Inflammatory macrophage treated with lipopolysaccharide for 1 hour (primary cell): Measurements from ENCODE around the gene SPATS2L.
A peak's percentile ranks its signal among the peaks of the same experiment; 100 is the strongest.

Experiments used
- DNase-seq, 2 donors: peaks; one replicate each; pipeline ENCODE4 v3.0.0-alpha.2; 2020 to 2022

Gene SPATS2L

DNA sequence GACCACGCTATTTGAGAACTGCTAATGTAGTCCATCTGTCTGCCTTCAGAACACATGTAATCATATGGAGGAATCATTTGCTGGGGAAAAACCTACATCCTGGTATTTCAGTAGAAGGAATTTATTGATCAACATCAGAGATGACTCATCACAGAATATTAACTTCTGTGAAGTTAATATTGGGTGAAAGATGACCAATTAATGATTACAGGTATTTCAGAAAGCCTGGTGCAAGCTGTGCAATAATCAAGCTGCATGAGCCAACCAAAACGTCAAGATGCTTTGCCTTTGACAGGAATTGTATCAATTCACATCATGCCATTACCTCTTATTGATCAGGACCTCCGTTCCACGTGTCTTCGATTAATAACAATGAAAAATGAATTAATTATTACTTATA lies 9.4 kb upstream of the SPATS2L start:
- DNase-seq: no peak

DNA sequence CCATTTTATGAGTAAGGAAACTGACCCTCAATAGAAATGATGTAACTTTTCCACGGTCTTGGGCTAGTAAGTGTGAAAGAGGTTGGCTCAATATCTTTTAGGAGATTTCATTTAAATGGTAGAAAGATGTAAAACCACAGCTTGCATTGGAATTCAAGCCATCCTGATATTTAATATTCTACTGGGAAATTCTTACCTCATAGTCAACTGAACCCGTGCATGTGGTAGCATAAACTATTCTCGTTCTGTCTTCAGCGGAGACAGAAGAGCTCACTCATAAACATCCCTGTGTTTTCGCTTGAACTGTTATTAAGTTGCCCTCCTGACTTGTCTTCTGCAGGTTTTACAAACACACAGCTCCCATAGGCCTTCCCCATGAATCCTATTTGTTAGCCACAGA lies 8.5 kb upstream of the SPATS2L start:
- DNase-seq: no peak

DNA sequence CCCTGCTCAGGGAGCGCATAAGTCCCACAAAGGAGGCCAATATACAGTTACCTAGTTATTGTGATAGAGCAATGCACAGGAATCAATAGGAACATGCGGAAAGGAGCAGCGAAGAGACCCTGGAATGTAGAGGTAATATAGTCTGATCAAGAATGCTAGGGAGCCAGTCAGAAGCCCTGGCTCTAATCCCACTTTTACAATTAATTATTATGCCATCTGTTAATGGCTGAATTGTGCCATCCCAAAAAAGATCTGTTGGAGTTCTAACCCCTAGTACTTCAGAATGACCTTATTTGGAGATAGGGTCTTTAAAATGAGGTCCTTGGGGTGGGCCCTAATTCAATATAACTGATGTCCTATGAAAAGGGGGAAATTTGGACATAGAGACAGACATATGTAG lies 7.7 kb upstream of the SPATS2L start:
- DNase-seq: no peak

DNA sequence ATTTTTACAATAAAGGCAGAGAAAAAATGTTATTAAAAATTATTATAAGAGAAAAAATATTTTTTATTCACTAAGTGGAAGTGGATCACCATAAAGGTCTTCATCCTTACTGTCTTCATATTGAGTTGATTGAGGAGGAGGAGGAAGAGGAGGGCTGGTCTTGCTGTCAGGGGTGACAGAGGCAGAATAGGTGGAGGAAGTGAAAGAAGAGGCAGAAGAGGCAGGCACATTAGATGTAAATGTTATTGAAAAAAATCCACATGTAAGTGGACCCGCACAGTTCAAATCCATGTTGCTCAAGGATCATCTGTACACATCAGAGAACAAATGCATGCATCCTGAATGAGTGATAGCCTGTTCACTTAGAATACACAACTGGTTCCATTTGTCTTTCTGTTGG lies 6.4 kb upstream of the SPATS2L start:
- DNase-seq: no peak

DNA sequence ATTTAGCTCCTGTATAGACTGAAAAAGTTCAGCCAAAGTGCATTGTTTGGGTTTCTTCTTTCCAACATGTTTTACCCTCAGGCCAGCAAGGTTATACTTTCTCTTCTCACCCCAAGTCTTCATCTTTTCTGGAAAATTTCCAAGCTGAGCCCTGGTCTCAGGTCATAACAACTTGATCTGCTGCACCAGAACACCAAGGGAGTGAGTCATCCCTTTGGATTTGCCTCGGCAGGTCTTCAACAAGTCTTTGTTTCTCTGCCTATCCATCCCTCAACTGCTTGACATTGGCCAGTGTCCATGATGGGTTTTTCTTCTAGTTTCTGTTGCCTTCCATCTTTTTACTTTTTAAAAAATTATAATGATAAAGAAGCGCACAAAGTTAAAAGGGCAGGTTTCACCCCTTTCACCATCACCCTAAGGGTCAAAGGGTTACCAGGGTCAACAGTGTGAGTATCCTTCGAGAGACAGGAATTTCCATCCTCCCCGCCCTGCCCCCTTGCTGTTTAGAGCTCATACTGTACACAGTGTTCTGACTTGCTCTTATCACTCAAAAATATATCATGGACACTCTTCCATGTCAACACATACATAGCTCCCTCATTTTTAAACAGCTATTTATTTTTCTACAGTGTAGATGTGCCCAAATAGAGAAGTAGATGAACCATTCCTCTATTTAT lies 5.7 kb upstream of the SPATS2L start:
- no peak for DNase-seq

DNA sequence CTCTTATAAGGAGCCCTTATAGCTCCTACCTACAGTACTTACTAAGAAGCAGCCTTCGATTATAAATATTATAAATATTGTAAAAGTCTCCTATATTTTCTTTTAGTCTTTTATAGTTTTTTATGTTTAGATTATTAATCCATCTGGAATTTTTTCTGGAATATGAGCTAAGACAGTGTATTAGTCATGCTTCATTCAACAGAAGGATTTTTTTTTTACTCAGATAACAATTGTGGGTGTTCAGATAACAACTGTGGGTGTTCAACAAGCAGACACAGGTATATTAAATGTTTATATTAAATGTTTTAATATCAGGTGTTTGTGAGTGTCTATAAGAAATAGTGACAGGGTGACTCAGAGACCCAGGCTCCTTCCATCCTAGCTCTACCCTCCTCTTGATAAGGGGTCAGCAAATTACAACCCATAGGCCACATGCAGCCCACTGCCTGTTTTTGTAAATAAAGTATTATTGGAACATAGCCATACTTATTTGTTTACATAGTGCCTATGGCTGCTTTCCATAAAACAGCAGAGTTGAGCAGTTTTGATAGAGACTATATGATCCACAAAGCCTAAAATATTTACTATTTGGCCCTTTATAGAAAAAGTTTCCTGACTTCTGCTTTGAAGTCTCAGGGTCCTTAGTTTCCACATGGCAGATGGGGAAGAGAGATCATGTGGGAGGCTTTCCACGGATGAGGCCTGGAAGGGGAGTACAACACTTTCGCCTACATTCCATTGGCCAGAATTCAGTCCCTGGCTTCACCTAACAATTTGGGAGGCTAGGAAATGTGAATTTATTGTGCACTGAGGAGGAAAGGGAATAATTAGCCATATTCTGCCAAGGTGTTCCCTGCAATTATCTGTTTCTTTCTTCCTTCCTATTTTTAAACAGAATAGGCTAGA lies 4.3 kb upstream of the SPATS2L start:
- DNase-seq: no peak

DNA sequence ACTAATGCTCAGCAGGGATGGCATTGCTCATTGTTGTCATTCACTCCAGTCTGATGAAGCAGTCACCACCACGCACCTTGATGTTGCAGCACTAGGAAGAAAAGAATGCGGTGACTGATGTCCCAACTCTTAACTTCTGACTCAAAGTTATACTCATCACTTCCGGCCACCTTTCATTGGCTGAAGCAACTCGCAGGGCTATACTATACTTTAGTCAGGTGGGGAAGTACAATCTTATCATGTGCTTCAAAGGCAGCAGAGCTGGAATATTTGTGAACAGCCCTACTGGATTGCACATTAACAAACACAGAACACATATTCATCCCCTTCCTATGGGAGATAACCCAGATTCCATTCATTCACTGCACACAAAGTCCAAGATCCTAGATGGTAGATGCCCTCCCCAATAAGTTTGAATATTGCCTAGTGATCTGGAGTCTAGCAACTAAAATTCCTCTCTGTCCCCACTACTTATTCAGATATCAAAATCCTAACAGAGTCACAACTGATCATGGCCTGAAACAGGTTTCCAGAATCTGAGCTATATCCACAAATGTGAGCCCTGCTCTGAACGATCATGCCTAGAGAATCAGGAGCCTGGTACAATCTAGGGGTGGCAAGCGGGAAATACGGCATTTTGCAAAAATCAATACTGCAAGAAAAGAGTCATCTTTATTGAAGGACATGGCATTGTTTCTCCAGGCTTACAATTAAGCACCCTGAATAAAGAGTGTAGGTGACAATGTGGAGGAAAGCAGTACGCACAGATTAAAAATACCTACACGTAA lies 3.4 kb upstream of the SPATS2L start:
- peak in 1 of 2 donors; percentile 23 for DNase-seq

DNA sequence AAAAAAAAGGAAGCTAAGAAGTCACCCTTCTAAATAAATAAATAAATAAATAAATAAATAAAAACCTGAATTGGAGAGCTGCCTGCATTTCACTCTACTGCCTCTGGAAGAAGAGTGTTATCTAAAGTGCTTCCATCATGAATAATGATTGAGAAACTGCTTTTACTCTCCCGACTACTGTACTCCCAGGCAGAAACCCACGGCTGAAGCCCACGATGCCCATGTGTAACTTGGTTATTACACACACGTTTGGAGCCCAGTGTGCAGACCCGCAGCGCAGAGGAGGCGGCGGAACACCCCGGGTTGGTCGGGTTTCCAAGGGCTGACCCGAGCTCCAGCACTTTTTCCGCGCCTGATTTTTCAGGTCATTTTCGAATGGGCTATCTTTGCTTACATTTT lies 697 bp upstream of the SPATS2L start:
- DNase-seq: peak; percentile 45 to 56

DNA sequence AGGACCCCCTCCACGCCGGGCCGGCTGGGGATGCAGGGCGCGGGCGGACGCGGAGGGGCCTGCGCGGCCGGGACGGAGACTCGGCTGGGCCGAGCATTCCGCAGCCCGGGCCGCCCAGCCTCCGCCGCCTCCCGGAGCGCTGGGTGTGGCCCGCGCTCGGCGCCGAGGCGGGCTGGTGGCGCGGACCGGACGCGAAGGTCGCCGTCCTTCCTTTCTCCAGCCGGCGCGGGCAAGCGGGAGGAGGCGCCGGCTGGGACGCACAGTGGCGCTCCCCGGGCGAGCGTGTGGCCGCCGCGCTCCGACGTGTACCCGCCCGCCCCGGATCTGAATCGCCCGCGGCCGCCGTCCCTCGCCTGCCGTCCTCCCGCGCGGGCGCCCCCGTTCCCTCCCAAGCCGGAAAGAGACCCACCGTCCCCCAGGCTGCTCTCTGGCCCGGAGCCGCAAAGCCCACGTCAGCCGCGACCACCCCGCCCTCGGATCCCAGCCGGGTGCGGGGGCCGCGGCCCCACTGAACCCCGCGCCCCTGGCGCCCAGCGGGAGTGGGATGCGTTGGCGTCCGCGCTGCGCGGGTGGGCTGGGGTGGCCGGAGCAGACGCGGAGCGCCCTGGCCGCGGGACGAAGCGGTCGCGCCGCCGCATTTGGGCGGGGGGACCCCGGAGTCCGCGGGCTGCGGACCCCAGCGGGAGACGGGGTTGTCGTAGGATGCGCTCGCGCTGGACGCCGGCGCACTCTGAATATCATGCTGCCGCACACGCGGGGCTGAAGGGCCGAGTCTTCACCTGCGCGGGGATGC lies 634 bp downstream of the SPATS2L start:
- DNase-seq: peak; percentile 31 to 33

DNA sequence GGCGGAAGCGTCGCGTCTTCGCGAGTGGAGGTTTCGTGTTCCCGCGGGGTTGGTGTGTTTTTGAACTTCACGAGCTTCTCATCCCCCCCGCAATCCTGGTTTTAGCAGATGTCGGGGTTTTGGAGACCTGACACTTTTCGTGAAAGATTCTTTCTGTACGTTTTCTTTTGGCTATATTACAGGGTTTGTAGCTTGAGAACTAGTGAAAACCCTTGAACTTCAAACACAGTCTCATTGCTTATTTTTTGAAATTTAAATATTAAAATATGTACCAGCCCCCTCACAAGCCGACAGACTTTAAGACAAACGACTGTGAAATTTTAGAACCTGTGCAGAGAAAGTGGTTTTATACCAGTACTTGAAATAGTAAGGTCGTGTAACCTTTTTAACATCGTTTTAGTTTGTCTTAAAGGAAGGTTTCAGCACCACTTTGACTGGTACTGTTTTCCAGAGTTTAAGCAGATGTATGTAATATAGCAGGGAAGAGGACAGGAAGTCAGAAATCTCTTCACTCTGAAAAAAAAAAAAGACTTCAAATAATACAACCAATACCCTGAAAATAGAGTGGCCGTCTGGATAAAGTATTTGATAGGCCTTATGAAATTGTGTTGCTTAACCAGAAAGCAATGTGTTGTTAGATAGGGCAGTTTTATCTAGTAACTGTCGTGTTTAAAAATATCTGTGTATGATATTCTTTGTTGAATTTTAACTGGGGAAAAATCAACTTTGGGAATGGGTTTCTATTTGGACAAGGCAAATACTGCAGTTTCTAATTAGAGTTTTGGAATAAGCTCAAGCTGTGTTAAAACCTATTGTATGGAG lies 1.4 kb downstream of the SPATS2L start:
- peak in 1 of 2 donors; percentile 14 for DNase-seq

DNA sequence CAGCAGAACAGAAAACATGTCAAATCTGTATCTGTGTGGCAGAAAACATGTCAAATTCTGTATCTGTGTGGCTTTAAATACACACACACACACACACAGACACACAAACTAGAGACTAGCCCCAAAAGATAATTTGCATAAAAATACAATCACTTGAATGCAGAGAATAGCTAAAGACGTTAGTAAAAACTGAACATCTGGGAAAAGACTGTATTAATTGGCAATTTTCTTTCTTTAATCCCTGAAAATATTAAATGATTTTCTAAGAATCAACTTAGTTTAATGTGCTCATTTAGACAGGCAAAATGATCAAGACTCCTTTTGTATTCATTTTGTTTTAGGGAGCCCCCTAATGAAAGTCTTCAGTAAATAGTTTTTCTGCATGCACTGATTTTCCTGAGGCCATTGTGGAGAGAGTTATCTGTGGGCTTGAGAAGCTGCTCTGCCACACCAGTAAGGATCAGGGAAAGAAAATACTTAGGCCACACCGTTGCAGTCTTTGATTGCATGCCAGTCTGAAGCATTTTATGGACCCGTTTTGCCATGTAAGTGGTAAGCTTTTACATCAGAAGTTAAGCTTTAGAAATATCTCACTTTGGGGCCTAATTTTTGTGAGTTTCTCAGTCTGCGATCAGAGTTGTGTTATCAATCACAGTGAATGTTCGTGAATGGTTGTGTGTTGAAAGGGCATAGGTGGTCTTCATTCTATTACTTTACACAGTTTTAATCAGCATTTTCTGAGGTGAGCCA lies 2.2 kb downstream of the SPATS2L start:
- no peak for DNase-seq

DNA sequence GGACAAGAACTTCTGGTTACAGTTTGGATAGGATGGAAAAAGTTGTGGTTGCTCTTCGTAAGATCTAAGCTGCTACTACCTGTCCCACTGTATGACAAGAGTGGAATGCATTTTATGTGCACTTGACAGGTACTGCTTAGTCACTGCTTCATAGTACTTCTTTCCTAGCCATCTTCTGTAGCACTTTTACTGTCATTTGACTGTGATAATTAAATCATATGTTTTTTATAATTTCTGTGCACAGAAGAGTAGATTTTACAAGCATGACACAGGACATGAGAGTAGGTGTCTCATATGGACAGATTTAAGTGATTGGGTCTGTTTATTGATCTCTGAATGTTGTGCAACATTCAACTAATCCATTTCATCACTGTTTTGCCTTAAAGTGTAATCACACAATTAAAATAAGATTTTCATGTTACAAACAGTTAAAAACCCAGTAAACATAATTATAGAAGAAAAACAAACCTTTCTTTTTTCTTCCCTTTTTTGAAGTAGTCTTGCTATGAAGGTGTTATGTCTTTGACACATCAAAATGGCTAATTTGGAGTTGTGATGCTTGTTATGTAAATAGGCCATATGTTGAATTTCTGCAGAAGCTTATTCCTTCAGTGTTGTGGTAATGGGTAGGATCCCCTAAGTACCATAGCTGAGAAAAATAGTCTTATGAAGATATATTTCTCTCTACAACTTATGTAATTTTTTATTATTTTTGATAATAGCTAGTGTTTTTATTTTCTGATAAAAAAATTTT lies 3.0 kb downstream of the SPATS2L start:
- DNase-seq: no peak

DNA sequence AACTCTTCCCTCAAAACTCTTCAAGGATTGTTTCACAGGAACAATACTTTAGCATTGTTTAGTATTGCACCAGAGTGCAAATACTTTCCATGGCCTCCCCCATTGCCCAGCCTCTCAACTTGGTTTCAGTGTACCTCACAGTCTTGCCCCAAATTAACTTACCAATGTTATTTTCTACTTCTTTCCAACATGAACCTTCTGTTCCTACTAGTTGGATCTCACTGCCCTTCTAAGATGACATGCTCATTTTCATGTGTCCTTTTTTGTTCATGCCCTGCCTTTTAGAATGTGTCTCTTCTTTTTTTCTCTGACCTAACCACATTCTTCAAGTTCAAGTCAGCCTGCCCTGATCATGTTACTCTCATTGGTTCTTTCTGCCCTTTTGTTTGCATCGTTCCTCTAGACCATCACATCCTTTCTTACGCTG lies 4.1 kb downstream of the SPATS2L start:
- no peak for DNase-seq

DNA sequence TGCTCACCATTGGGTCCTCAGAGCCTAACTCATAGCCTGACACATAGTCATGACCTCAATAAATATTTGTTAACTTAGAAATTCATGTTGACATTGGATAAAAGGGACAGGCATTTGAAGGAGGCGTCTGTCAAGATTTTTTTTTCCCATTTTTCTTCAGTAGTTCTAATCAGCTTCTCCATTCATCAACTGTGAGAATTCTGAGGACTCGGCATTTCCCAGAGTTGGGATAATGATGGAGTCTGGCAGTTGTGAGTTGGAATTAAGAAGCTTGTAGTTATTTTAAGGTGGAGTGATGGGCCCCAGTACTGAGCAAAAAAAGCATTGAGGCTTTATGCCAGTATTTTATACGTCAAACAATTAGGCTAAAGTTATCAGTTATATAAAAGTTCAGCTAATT lies 4.6 kb downstream of the SPATS2L start:
- DNase-seq: no peak

DNA sequence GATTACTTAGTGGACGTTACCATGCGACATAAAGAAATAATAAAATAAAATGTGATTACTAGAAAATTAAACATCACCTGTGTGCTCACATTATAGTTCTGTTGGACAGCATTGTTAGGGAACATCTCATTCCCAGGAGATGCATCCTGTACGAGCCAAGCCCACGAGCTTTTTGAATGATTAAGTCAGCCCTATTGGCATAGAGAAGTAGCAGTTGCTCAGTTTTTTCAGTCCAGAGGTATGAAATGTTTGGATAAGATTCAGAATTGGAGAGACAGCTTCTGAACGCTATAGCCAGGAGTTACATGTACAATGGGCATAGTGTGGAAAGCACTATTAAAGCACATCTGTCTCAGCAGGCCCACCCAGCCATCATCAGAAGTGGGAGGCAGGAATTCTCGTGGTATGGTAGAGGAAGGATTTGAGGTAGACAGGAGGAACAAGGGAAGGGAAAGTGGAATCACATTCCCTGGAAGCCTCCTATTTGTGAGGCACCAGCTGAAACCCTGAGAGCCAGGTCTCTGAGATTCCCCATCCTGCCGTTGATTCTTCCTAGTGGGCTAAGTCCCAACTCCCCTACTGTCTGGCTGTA lies 8.6 kb downstream of the SPATS2L start:
- DNase-seq: no peak

DNA sequence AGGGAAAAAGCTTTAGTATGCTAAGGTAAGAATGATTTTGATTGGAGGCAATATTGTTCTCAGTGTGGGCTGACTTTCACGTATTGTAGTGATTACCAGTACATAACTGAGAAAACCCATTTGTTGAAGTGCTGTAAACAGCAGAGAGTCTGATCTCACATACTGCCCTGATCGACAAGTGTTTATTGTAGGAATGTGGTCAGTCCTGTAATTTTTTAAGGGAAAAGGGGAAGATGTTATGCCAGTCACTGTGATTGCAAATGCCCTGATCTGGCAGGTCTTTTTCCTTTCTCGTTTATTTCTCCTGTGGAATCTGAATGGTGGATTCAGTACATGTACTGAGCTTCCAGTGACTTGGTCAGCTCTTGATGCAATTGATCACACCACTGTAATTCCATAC lies 11.5 kb downstream of the SPATS2L start:
- DNase-seq: no peak

DNA sequence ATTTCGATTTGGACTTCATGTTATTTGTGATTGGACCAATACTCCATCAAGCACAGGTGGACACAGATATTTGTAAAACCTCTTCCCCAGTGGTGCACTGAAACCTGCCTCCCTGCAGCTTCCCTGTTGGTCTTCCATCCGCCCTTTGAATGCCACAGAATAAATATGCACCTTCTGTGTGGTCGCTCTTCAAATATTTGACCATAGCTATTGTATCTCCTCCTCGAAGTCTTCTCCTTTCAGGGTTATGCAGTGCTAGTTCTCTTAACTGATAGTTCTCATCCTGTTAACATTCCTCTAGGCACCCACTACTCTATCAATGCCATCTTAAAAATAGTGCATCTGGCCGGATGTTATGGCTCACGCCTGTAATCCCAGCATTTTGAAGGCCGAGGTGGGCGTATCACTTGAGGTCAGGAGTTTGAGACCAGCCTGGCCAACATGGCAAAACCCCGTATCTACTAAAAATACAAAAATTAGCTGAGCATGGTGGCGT lies 12.5 kb downstream of the SPATS2L start:
- no peak for DNase-seq

DNA sequence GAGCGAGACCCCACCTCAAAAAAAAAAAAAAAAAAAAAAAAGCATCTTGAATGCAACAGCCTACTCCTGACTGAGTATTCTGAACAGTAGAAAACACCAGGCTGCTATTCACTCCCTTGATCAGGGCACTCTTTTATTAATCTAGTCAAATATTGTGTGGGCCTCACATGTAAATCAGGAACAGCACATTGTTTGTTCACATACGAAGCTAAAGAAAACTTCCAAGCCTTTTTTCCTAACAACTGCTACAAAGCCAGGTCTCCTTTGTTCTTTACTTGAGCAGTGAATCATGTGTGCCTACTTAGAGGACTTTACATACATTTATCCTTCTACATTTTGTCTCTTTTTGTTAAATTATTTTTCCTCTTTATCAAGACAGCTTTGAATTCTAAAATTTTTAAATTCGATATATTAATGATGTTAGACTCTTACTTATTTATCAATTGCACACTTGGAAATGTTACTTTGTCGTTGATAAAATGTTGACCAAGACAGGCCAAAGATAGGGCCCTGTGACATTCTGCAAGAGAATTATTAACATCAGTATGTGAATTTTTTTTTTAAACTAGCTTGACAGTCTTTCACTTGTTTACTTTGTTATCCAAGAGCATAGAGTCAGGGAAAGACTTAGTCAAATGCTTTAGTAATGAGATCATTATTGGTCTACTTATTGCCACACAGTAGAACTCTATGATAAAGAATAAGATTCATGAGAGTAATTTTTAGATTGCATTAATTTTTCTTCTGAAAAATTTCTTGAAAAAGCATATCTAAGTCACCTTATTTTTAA lies 13.2 kb downstream of the SPATS2L start:
- DNase-seq: no peak

DNA sequence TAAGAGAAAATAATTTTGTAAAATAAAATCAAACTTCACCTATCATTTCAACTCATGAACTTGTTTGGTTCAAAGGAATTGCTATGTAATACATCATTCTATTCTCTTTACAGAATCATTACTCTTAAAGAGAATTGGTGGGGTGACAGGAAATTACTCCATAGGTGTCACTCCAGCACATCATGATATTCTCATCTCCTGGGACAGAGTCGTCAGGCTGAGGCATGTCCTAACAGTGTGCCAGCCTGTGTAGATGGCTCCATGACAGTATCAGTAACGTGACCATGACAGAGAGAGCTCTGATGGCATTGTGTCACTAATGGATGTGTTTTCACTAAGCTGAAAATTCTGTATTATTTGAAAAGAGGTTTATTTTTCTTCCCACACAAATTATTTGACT lies 13.9 kb downstream of the SPATS2L start:
- DNase-seq: no peak
